ENCODE measurements around the gene ABL1.

Gene ABL1

GRCh38 chr9:130830231-130830760 is 4.8 kb upstream of the ABL1 start:
- TF ChIP-seq, protein P1, sequence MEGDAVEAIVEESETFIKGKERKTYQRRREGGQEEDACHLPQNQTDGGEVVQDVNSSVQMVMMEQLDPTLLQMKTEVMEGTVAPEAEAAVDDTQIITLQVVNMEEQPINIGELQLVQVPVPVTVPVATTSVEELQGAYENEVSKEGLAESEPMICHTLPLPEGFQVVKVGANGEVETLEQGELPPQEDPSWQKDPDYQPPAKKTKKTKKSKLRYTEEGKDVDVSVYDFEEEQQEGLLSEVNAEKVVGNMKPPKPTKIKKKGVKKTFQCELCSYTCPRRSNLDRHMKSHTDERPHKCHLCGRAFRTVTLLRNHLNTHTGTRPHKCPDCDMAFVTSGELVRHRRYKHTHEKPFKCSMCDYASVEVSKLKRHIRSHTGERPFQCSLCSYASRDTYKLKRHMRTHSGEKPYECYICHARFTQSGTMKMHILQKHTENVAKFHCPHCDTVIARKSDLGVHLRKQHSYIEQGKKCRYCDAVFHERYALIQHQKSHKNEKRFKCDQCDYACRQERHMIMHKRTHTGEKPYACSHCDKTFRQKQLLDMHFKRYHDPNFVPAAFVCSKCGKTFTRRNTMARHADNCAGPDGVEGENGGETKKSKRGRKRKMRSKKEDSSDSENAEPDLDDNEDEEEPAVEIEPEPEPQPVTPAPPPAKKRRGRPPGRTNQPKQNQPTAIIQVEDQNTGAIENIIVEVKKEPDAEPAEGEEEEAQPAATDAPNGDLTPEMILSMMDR (conservative IDR thresholded peaks at IDR 0.05), result no peak
- no peak for TF ChIP-seq ZFX (IDR thresholded peaks at IDR 0.05)
- H3K27ac ChIP-seq, result no peak overlapping the region

DNA sequence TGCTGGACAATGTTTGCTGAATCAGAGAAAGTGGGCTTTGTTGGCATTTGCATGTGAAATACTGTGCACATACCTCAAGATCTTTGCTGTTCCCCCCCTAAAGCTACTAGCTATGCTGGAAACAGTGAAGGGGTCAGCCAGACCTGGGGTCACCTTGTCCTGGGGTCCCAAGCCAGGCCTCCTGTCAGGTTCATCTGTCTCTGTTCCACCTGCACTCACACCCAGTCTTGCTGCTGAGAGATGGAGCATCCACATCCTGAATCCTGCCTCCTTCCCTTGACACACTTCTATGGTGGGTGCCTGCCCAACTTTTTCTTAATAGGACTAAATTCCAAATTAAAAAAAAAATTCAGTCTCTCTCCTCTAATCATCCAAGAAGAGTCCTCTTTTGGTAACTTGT is 4.0 kb upstream of the ABL1 start:
- TF ChIP-seq, protein P1 (conservative IDR thresholded peaks at IDR 0.05), result no peak
- no peak for TF ChIP-seq ZFX (IDR thresholded peaks at IDR 0.05)
- no peak overlapping the region for H3K27ac ChIP-seq

- H3K27ac ChIP-seq, result peak overlapping the region; percentile 83; the same call in 1 of the 2 replicates
- TF ChIP-seq, protein P1 (conservative IDR thresholded peaks at IDR 0.05), result no peak
- no peak for TF ChIP-seq ZFX (IDR thresholded peaks at IDR 0.05)
These were observed 1.7 kb upstream of the ABL1 start for GRCh38 chr9:130833031-130833990.

DNA sequence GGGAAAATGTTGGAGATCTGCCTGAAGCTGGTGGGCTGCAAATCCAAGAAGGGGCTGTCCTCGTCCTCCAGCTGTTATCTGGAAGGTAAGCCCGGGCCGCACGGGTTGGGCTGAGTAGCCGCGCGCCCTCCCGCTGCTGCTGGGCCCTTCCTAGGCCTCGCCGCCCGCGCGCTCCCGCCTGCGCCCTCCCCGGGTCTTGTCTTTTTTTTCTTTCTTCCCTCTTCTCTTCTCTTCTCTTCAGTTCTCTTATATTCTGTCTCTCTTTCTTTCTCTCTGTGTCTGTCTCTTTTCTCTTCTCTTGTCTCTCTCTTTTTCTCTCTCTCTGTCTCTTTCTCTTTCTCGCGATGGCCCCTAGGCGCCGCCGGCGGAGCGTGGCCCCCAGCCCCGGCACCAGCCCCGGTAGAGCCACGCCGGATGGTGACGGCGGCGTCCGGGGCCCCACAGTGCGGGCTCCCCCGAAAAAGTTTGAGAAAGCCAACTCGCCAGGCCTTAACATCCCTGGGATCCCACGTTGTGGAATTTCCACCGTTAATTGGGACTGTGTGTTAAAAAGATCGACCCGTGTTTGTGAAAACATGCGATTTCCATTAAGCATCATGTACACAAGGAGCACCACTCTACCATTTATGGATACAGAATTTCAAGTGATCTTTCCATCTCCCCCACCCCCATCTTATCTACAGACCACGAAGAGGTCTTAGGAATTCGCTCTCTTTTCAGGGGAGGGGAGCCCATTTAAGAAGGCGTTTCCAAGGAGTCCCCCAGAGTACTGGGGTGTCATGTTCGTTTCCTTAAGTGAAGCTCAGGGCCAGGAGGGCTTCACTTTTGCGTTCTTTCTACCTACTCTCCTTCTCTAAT is 616 bp downstream of the ABL1 start:
- H3K27ac ChIP-seq, result peak overlapping the region; percentile 83
- TF ChIP-seq, protein P1 (conservative IDR thresholded peaks at IDR 0.05), result no peak
- TF ChIP-seq ZFX (IDR thresholded peaks at IDR 0.05), result peak; percentile 49

GRCh38 chr9:130837002-130837511 is 2.0 kb downstream of the ABL1 start:
- no peak overlapping the region for H3K27ac ChIP-seq
- TF ChIP-seq, protein P1 (conservative IDR thresholded peaks at IDR 0.05), result no peak
- TF ChIP-seq ZFX (IDR thresholded peaks at IDR 0.05), result no peak

GRCh38 chr9:130837643-130838042 is 2.6 kb downstream of the ABL1 start:
- TF ChIP-seq, protein P1 (conservative IDR thresholded peaks at IDR 0.05), result no peak
- TF ChIP-seq ZFX (IDR thresholded peaks at IDR 0.05), result no peak
- no peak overlapping the region for H3K27ac ChIP-seq

Data from C4-2B (cell line).